ENCODE measurements around the gene HTR3D.
A peak's percentile ranks its signal among the peaks of the same experiment; 100 is the strongest.
"Not testable (repeated sequence)": the region's sequence is repeated elsewhere in the genome, so short reads cannot be mapped to it uniquely, and the experiment has no call there.

The HTR3D gene, protein sequence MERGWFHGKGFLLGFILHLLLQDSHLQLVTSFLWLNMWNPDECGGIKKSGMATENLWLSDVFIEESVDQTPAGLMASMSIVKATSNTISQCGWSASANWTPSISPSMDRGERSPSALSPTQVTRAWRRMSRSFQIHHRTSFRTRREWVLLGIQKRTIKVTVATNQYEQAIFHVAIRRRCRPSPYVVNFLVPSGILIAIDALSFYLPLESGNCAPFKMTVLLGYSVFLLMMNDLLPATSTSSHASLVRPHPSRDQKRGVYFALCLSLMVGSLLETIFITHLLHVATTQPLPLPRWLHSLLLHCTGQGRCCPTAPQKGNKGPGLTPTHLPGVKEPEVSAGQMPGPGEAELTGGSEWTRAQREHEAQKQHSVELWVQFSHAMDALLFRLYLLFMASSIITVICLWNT

GRCh38 chr3:184031187-184031792 lies at the start of gene HTR3D:
Gene HTR3D, plus strand, starts transcription at chr3:184031742. Its CDS starts 0 bp downstream, at chr3:184031742.
- DNase-seq: no peak

GRCh38 chr3:183981990-183982644 lies 49.4 kb upstream of the HTR3D start:
- no peak for DNase-seq

- DNase-seq: no peak
Observed at GRCh38 chr3:183984127-183984740, 47.3 kb upstream of the HTR3D start.

DNA sequence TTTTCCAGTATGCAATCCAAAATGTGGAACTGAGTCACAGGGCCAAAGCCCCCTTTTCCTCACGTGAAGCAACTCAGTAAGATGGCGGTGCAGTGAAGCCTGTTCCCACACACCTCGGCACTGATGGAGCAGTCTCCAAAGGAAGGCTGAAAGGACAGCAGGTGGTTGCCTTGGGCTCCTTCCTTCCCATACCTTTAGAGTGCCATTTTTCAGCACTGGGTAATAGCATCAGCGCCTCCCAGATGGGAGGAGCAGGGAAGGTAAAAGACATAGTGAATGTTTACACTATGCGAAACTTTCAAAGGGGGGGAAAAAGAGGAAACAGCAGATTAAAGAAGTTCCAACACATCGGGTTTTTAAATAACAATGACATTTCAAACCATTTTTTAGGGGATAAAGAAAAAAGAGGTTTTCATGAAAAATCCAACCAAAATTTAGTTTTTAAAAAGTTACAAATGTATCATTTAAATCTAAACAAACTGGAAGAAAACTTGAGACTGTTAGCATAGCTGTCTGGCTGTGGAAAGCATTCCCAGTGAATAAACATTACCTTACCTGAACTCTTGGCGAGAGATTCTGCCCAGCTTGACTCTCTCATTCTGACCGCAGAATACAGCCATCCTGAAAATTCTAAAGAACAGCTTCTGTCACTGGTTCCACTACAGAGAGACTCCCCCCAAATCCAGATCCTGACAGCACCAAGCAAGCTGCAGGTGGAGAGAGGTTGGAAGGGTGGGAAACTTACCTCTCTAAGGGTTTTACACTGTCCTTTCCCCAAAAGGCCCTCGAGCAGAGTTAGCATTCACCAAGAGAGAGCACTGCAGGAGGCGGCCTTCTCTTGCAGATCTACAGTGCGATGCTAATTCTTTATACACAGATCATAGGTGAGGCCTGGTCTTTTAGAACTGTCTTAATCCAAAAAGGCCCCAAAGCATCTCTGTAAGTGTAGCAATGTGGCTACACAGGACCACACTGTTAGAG lies 46.5 kb upstream of the HTR3D start:
- DNase-seq: no peak

DNA sequence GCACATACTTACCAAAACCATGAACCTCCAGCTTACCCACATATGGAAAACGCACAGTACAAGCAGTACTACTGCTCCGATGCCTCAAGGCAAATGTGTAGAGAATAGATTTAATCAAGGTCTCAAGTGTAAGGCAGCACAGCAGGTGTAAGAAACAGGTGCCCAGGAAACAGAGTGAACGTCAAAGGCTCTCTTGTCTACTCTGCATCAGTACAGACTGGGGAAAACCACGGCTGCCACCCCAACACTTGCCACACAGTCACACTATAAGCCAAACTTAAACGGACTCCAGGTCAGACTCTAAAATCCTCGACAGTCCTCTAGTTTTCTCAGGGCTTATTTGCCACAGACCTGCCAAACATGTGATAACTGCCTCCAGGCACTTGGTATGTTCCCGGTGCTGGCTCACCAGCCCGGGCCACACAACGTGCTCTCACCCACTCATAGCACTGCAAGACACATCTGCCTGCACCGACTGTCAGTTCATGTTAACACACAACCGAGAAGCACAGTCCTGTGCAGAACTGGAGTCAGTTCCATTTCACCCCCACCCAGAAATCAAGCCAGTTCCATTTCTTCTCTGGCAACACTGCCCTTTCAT lies 44.4 kb upstream of the HTR3D start:
- no peak for DNase-seq

DNA sequence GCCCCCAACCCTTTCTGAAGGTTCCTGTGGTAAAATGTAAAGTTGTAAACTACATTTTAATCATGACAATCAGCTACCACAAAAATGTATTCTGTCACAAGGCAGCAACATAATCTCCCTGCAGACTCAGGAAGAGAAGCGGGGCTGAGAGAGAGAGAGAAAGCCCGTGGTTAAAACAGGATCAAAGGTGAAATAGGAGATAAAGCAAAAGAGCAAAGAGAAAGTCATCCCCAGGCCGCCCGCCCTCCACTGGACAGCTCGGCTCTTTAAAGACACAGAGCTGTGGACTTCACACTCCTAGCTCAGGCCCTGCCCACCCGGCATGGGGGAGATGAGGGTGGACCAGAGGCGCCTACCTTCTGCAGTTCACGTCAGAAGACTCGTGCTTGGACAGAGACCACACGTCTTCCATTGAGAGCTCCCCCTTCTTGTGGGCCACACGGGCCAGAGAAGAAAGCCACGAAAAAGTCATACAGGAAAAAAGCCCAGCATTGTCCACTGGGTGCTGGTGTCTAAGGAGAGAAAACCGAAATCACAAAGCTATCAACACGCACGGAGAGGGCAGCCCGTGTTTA lies 43.2 kb upstream of the HTR3D start:
- no peak for DNase-seq

DNA sequence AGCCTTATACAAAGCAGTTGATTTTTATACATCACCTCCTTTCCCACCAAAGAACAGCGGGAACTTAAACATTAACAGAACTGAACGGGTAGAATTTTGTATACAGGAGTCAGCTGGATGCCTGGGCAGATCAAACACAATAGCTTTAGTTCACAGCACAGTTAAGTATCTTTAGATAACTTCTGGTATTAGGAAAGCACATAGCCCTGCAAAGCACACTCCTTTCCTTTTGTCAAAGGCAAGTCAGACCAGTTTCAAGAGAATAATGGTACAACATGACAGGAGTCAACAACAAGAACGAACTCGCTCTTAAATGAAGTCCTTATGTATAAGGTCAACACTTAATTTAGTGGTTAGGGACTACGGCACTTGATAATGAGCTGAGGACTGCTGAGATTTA lies 40.1 kb upstream of the HTR3D start:
- DNase-seq: no peak

DNA sequence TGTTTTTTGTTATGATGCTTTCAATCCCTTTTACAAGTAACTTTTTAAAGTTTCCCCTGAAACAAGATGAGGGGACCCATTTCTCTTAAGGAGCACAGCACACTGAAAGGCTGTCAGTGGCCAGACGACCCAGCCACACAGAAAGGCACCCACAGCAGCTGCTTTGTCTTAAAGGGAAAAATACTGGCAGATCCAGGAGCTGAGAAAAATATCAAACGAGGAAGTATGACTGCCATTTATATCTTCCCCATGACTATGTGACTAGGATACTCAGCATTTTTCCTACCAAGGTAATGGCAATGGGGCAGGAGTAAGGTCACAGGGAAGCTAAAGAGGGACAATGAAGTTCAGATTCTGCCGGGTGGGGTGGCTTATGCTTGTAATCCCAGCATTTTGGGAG lies 29.8 kb upstream of the HTR3D start:
- DNase-seq: no peak

GRCh38 chr3:184002469-184002868 lies 29.1 kb upstream of the HTR3D start:
- no peak for DNase-seq

GRCh38 chr3:184003187-184003967 lies 28.2 kb upstream of the HTR3D start:
- DNase-seq: no peak

DNA sequence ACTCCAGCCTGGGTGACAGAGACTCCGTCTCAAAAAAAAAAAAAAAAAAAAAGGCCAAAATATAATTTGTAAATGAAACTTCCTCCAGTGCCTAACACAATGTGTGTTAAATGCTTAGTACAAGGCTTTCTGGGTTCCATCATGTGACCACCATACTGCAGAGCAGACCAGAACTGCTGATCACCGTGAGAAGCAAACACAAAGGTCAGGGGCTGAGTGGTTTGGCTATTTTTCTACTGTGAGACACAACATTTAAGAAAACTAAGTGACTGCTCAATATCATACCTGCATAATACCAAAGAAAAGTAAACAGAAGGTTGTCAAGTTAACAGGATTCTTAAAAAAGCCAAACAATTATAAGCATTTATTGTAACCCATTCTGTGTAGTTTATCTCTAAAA lies 27.1 kb upstream of the HTR3D start:
- DNase-seq: no peak

DNA sequence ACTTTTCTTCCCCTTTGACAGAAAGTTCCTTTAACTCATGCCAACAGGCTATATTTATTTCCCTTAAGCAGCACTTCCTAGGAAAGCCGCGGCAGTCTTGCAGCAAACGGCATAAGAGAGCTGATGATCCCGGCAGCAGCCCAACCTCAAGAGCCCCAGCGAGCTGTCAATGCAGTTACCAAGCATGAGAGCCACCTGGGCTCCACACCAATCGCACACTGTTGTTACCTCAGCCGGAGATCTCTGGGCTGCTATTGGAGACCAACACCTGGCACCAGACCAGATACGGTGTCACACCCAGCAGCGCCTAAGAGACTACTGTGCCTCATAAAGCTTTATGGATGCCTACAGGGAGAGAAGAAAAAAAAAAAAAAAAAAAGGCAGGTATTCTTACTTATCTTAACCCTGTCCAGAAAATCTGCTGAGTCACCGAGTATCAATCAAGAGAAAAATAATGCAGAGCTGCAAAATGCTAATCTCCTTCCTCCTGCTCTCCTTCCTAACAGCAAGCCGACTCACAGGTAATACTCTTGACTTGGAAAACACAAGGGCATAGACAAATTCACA lies 25.5 kb upstream of the HTR3D start:
- peak; percentile 16 to 20 for DNase-seq

DNA sequence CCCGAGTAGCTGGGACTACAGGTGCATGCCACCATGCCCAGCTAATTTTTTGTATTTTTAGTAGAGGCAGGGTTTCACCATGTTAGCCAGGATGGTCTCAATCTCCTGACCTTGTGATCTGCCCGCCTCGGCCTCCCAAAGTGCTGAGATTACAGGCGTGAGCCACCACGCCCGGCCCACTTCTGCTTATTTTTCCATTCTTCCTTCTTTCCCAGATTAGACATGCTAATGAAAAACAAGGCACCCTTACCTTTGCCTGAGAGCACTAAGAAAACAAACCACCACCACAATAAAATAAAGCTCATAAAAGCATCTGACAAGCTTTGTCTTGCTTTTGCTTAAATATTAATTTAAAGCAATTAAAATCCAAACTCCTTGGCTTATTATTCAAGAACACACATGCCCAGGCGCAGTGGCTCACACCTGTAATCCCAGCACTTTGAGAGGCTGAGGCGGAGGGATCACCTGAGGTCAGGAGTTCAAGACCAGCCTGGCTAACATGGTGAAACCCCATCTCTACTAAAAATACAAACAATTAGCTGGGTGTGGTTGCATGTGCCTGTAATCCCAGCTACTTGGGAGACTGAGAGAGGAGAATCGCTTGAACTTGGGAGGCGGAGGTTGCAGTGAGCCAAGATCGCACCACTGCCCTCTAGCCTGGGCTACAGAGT lies 24.3 kb upstream of the HTR3D start:
- DNase-seq: not testable (repeated sequence)

DNA sequence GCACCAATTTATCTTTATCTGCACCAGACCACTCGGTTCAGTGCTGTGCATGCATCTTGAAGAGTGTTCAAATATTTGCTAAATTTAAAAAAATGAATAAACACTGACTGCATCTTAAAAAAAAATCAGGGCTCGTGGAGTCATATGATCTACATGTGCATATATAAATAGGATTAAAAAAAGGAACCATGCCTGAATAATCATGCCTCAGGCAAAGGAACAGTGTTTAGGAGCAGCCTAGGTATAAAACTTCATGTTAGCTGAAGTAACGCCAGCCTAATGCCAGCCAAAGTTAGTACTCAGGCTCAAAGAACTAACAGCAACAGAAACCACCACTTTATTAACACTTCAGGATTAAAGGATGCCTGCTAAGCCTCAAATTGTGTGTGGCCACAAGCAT lies 23.4 kb upstream of the HTR3D start:
- DNase-seq: no peak

DNA sequence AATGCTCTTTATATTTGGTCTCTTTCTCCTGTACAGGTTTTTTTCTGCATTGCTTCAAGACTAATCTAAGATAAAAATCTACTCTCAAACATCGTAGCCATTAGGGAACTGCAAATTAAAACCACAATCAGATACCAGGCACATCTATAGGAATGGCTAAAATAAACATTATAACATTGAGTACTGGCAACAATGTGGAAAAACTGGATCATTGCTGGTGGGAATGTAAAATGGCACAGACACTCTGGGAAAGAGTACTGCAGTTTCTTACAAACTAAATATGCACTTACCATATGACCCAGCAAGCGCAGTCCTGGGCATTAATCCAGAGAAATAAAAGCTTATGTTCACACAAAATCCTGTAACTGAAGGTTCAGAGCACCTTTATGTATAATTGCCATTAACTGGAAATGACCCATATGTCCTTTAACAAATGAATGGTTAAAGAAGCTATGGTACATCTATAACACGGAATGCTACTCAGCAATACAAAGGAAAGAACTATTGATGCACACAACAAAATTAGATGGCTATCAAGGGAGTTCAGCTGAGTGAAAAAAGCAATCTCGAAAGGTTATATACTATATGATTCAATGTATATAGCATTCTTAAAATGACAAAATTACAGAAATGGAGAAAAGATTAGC lies 20.2 kb upstream of the HTR3D start:
- no peak for DNase-seq

DNA sequence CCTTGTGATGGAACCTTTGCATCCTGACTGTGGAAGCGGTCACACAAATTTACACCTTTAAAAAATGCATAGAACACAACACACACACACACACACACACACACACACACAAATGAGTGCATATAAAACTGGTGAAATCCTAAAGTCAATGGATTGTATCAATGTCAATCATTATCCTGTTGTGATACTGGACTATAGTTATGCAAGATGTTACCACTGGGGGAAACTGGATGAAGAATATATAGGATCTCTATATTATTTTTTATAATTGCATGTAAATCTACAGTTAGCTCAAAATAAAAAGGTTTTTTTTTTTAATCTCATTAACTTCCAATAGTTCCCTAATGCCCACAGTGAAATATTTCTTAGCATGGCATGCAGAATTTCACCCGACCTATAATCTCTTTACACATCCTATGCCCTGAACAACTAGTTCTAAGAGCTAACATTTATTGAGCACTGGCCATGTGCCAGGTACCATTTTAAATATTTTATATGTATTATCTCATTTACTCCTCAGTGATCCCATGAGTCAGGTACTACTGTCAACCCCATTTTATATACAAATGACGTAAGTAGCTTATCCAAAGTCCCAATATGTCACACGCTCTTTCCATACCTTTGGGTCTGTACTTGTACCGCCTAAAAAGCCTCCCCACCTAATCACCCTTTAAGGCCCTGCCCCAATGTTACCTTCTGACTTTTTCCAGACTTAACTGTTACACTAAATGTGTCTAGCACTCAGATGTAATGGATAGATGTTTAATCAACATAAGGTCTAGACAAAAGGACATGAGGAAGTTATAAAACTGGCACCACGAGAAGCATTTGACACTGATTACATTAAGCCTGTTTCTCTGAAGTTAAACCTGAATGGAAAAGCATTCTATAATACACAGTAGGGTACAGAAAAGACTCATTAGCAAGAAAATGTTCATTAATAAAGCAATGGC lies 19.3 kb upstream of the HTR3D start:
- no peak for DNase-seq

DNA sequence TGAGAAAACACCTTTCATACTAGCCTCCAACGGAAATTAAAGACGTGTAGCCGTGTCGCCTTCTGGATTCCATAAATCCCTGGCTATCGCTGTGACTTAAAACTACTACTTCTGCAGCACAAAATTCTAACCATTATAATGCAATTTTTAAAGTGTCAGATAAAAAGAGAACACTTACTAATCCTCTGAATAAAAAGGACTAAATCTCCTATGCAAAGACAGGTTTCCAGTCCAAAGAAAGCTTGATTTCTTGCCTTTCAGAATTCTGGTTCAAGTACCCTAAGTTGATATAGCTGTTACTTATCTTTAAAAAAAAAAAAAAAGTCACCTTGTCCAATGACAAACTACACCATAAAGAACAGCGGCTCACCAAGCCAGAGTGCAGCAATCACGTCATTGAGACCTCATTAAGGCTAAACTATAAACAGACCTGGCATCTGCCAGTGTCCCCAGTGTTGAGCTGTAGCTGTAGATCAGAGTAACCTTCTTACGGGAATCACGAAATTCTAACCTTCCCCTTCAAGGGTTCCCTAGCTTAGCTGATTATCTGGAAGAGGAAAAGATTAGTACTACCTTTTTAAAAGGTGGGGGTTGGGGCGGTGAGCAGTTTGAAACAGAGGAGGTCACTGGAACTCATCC lies 16.0 kb upstream of the HTR3D start:
- no peak for DNase-seq

All from hippocampal formation (tissue), 2 donors.